NCI-H2196 treated with DMSO at 0.1 percent for 48 hours (cell line): ENCODE measurements around the gene ANKMY1.
"Not testable (repeated sequence)": the region's sequence is repeated elsewhere in the genome, so short reads cannot be mapped to it uniquely, and the experiment has no call there.

Source experiments
- DNase-seq: peaks from one replicate; lab custom pipeline; 2025; ENCODE audit not compliant: unreplicated experiment; lab: John Stamatoyannopoulos, UW

ANKMY1 gene

GRCh38 chr2:240555541-240556250 is 2.1 kb downstream of the ANKMY1 start:
- DNase-seq = no peak

DNA sequence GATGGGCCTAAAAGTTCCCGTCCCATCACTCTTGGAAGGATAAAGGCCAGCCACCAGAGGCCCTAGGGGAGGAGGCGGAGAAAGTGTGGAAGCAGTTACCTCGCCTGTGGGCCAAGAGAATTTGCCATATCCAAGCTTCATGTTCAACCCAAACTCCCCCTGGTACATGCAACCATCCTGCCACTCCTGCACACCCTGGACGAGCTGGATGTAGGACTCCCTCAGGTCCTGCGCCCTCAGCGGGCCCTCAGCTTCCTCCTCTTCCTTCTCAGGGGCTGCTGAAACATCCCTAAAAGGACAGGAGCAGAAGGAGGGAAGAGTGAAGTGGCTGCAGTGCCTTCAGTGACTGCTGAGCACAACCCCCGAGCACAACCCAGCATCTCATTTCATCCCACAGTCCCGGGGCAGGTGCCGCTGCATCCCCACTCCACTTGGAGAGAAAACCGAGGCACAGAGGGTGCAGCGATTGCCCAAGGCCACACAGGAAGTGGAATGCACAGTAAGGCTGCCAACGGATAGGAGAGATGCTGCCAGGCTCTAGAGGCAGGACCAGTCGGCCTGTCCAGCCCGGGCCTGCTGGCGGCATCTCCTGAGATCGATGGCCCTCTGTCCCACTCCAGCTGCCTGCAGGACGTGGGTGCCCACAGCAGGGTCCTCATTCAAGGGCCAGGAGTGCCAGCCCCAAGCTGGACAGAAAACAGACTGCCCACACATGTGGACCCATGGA is 2.9 kb downstream of the ANKMY1 start:
- no peak for DNase-seq

DNA sequence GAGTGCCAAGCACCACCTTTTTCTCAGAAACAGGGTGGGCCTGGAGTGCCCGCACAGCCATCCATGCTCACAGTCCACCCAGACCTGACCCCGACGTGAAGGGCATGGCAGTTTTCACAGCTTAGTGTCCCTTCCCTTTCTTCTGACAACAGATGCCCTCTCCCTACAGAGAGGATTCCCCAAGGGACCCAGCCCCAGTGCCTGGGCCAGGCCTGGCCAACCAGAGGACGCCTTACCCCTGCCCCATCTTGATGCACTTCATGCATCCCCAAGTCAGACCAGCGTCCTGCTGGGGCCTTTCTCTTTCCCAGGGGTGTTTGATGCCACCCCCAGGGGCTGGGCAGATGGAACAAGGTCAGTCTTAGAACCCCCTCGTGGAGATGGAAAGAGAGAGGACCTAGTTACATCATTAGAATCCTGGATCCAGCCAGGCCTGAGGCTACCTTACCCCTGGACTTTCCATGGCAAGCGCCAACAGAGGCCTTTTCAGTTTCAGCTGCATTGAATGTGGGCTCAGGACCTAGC is 3.8 kb downstream of the ANKMY1 start:
- DNase-seq = no peak

- DNase-seq = no peak
These were observed 6.0 kb downstream of the ANKMY1 start for GRCh38 chr2:240551811-240552210.

DNA sequence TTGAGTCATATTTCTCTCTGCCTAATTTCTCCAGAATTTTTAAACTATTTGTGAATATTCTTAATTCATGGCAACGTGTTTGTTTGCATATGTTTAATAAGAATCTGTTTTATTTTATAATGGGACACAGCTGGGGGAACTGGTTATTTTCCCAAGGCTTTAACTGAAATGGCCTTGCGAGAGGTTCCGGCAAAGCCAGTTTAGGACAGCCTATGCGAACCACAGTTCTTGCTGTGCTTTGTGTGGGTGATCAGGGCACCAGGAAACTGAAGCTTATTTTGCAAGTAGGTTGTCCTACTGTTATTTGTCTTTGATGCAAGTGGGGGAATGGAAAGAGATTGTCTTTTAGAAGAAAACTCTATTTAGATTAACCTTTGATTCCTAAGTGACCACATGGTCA is 6.5 kb downstream of the ANKMY1 start:
- DNase-seq = no peak

DNA sequence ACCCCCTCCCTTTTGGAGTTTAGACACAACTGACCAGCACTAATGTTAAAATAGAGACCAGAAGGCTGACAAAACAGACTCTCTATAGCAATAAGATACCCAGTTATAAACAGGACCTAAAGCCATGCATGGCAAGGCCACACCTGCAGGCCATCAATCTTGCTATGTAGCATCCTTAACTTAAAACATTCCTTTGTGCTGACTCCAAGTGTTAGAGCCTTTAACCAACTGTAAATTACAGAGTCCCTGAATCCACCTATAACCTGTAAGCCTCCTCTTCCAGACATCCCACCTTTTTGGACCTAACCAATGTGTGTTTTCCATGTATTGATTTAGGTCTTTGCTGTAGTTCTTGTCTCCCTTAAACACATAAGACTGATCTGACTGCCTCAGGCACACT is 17.9 kb downstream of the ANKMY1 start:
- no peak for DNase-seq

DNA sequence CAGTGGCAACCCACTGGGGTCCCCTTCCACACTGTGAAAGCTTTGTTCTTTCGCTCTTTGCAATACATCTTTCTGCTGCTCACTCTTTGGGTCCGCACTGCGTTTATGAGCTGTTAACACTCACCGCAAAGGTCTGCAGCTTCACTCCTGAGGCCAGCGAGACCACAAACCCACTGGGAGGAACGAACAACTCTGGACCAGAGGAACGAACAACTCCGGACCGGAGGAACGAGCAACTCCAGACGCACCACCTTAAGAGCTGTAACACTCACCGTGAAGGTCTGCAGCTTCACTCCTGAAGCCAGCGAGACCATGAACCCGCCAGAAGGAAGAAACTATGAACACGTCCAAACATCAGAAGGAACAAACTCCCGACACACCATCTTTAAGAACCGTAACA is 18.7 kb downstream of the ANKMY1 start:
- DNase-seq = not testable (repeated sequence)

GRCh38 chr2:240538031-240538780 is 19.6 kb downstream of the ANKMY1 start:
- no peak for DNase-seq

DNA sequence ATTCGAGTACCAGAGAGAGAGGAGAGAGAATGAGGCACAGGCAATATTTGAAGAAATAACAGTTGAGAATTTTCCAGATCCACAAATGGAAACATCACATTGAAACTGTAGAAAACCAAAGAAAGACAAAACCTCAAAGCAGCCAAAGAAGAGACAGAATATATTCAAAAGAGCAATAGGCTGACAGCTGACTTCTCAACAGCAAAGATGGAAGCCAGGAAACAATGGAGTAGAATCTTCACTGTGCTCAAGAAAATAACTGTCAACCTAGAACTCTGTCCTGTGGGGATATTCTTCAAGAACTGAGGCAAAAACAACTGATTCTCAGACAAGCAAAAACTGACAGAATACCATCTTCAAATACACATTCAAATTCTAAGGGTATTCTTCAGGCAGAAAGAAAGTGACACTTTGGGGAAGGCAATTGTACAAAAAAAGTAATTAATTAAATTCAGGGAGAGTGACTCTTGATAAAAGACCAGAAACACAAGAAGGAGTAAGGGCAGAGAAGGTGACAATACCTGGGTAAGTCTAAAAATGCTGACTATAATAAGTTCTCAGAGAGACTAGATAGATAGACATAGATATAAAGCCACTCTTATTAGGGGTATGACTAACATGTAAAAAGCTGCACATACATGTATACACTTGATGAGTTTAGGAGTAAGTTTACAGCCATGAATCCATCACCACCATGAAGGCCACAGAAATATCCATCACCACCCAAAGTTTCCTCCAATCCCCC is 25.6 kb downstream of the ANKMY1 start:
- no peak for DNase-seq

GRCh38 chr2:240531038-240531437 is 26.8 kb downstream of the ANKMY1 start:
- DNase-seq = no peak

GRCh38 chr2:240530181-240530580 is 27.6 kb downstream of the ANKMY1 start:
- no peak for DNase-seq

GRCh38 chr2:240529344-240529999 is 28.3 kb downstream of the ANKMY1 start:
- DNase-seq = no peak

DNA sequence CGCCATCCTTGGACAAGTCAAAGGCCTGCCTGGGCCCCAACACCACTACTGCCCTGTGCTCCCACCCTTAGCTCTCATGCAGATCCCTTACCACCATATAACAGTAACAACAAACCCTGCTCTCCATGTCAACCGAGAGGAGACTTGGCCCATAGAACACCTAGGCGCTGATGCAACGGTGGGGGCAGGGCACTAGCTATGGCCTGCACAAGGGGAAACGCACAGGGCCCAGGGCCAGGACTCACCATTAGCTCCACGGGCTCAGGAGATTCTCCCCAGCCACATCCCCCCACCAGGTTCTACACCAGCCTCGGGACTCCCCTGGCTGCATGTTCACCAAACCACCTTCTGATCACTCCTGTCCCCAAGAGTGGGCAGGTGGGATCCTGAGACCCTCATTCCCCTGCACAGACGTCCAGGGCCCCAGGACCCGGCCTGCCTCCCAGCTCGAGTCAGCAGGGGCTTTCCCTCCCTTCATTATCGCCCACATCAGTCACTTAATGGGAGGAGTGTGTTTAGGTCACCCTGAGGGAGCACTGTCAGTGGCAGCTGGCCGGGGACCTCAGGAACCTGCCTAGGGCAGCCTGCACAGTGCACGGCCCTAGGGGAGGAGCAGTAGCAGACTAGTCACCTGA is 29.3 kb downstream of the ANKMY1 start:
- no peak for DNase-seq

DNA sequence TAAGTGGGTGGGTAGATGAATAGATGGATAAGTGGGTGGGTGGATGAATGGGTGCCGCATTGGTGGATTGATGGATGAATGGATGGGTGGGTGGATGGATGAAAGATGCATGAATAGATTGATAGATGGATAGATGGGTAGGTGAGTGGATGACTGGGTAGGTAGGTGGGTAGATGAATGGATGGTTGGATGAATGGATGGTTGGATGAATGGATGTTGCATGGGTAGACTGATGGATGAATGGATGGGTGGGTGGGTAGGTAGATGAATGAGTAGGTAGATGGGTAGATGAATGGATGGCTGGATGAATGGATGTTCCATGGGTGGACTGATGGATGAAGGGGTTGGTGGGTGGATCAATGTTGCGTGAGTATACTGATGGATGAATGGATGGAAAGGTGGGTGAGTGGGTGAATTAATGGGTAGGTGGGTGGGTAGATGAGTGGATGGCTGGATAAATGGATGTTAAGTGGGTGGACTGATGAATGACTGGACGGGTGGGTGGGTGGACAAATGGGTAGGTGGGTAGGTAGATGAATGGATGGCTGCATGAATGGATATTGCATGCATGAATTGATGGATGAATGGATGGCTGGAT is 30.5 kb downstream of the ANKMY1 start:
- no peak for DNase-seq

GRCh38 chr2:240526521-240526920 is 31.3 kb downstream of the ANKMY1 start:
- no peak for DNase-seq

DNA sequence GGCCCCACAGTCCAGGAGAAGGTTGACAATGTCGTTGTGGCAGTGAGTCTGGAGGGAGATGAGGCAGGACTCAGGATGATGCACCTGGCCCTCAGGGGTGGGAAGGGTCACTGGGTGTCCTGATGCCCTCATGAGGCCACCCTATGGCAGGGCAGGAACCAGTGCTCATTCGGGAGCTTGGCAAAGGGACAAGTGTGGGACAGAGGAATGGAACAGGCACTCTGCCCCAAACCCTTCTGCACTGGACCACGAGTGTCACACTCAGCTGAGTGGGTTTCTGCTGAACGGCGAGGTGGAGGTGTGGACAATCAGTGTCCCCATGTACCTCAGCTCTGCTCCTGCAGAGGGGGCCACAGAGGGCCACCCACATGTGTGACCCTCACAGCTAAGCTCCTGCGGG is 32.0 kb downstream of the ANKMY1 start:
- DNase-seq = no peak

GRCh38 chr2:240524963-240525718 is 32.6 kb downstream of the ANKMY1 start:
- DNase-seq = no peak

- no peak for DNase-seq
These were observed 34.1 kb downstream of the ANKMY1 start for GRCh38 chr2:240523451-240524281.
